ENCODE results near the gene PPP2R5A. TPM values are rescaled to one million over a fixed set of nuclear protein-coding genes. Genes with fewer than 3 reads are reported as not detected.

The PPP2R5A gene
- total and polyA plus RNA-seq, 4 donors = 27.7 to 45.2 (median 37.6) TPM

Small RNAs within 50 kb of the gene (small RNA-seq; reads per million reads assigned to genes)
- not detected for gene SNORA16B (ENCODE audit: low replicate concordance)

Other genes with a start within 250 kb of the PPP2R5A start
- gene INTS7, start 249.9 kb upstream of the PPP2R5A start, total RNA-seq = 10 to 100 TPM; 17.7 to 22.5 TPM
- 10 to 100 TPM; 12.8 to 17.5 TPM for gene INTS7, start 249.9 kb upstream of the PPP2R5A start, polyA plus RNA-seq (ENCODE audit: insufficient read length in 2 of 2)
- 10 to 100 TPM in 1 of 2 donors, 1 to 10 TPM in 1; 9.2 to 12.1 TPM for gene DTL, start 249.7 kb upstream of the PPP2R5A start, total RNA-seq
- gene DTL, start 249.7 kb upstream of the PPP2R5A start, polyA plus RNA-seq (ENCODE audit: insufficient read length in 2 of 2) = 1 to 10 TPM; 8.0 to 9.2 TPM
- 10 to 100 TPM; 35.2 to 54.4 TPM for gene PACC1, start 129.5 kb downstream of the PPP2R5A start, total RNA-seq
- gene PACC1, start 129.5 kb downstream of the PPP2R5A start, polyA plus RNA-seq (ENCODE audit: insufficient read length in 2 of 2) = 10 to 100 TPM; 67.3 to 79.7 TPM
- 100 to 1,000 TPM in 1 of 2 donors, 10 to 100 TPM in 1; 34.3 to 142 TPM for gene NENF, start 147.5 kb downstream of the PPP2R5A start, total RNA-seq
- 10 to 100 TPM; 66.0 to 69.5 TPM for gene NENF, start 147.5 kb downstream of the PPP2R5A start, polyA plus RNA-seq (ENCODE audit: insufficient read length in 2 of 2)

Measured in spinal cord (tissue), 4 donors.